Panc1 (cell line): ENCODE results near the gene OGFOD3. TPM values are rescaled to one million over a fixed set of nuclear protein-coding genes. Genes with fewer than 3 reads are reported as not detected.

Source experiments
- ATAC-seq: fragments of 200-7000 bp; cut with Tn5 transposase; 2 replicates; pipeline ENCODE4 v1.9.1; 2020; ENCODE audit warnings: mild to moderate bottlenecking, moderate library complexity
- BruUV-seq: library from RNA; stranded (reverse); fragments of 400-500 nt; replicated peaks from 2 replicates; lab custom pipeline; 2021; lab: Mats Ljungman, UMichigan
- CTCF ChIA-PET: fragments of 300-600 bp; sonication (Branson Sonifier 250); formaldehyde crosslinking; loops from one replicate; lab custom pipeline; 2022; ENCODE audit warnings: antibody characterized with exemption; lab: Charles Lee
- POLR2A ChIA-PET: fragments of 300-600 bp; sonication (Branson Sonifier 250); formaldehyde crosslinking; loops from one replicate; lab custom pipeline; 2022; ENCODE audit warnings: antibody characterized with exemption; lab: Charles Lee
- DNase-seq: peaks from one replicate; pipeline ENCODE4 v3.0.0-alpha.2; 2010; ENCODE audit warnings: low read depth, low spot score
- H3K27ac ChIP-seq: 2 replicates; pipeline ENCODE4 v1.5.1; 2011; ENCODE audit warnings: mild to moderate bottlenecking, low read length, inconsistent platforms
- H3K27me3 ChIP-seq: fragments of 200-500 bp; sonication (Bioruptor generic); 2 replicates; pipeline ENCODE4 v1.6.0; 2014; ENCODE audit warnings: low read length, inconsistent platforms; ENCODE audit not compliant: control insufficient read depth, insufficient read depth
- H3K36me3 ChIP-seq: fragments of 200-500 bp; sonication (Bioruptor generic); 2 replicates; pipeline ENCODE4 v1.5.1; 2014; ENCODE audit warnings: inconsistent platforms, mild to moderate bottlenecking, low read length, moderate library complexity; ENCODE audit not compliant: control insufficient read depth, insufficient read depth
- H3K4me1 ChIP-seq: 2 replicates; pipeline ENCODE4 v1.5.1; 2011; ENCODE audit warnings: inconsistent platforms, mild to moderate bottlenecking, low read length, moderate library complexity; ENCODE audit not compliant: control insufficient read depth, insufficient read depth
- H3K4me3 ChIP-seq, 2 experiments: 2 replicates each; pipeline ENCODE4 v1.5.1; 2011 to 2012; ENCODE audit warnings: low read depth in 2 of 2, low read length in 2 of 2, mild to moderate bottlenecking in 2 of 2, inconsistent platforms in 1 of 2, moderate library complexity in 1 of 2
- H3K9me3 ChIP-seq: fragments of 200-500 bp; sonication (Bioruptor generic); 2 replicates; pipeline ENCODE4 v1.5.1; 2014; ENCODE audit warnings: low read depth, mild to moderate bottlenecking, inconsistent platforms, low read length, moderate library complexity; ENCODE audit not compliant: control insufficient read depth, insufficient read depth
- CTCF ChIP-seq: fragments of 450-650 bp; IDR thresholded peaks from 2 replicates; pipeline ENCODE4 v1.5.1; 2017; ENCODE audit warnings: mild to moderate bottlenecking
- POLR2AphosphoS5 ChIP-seq: IDR thresholded peaks from 2 replicates; pipeline ENCODE4 v1.6.1; 2012; ENCODE audit warnings: mild to moderate bottlenecking, low read depth, low read length, moderate library complexity
- SIN3A ChIP-seq: IDR thresholded peaks from 2 replicates; pipeline ENCODE4 v1.6.1; 2012; ENCODE audit warnings: low read depth, mild to moderate bottlenecking, low read length, moderate library complexity, borderline replicate concordance; ENCODE audit not compliant: insufficient read depth
- TCF7L2 ChIP-seq: IDR thresholded peaks from 2 replicates; pipeline ENCODE4 v1.6.1; 2011; ENCODE audit warnings: mild to moderate bottlenecking, low read depth, low read length, inconsistent platforms
- in situ Hi-C: cut with HindIII; loops from 2 replicates; pipeline ENCODE4 v1.10.0; 2016; ENCODE audit warnings: low sequenced_read_pairs, low pct_unique_long_range_greater_than_20kb
- intact Hi-C: fragments of 100-400 bp; cut with micrococcal nuclease; formaldehyde crosslinking; loops from one replicate; pipeline ENCODE4 v1.10.0; 2022; ENCODE audit not compliant: unreplicated experiment
- total RNA-seq: library from RNA; stranded (reverse); gene quantifications from one replicate; pipeline ENCODE4 v1.2.1, GENCODE V29; 2021; ENCODE audit not compliant: unreplicated experiment
- TF ChIP-seq, protein P1 (sequence below), 2 experiments: IDR thresholded peaks; 2 replicates each; pipeline ENCODE4 v1.6.1; 2011 to 2012; ENCODE audit warnings: low read depth in 2 of 2, control low read depth in 1 of 2, low read length in 1 of 2, mild to moderate bottlenecking in 1 of 2, moderate library complexity in 1 of 2; ENCODE audit not compliant: insufficient read depth in 1 of 2

Gene OGFOD3
- total RNA-seq, 1 experiment from 2014 or later: 53.9 TPM

DNA sequence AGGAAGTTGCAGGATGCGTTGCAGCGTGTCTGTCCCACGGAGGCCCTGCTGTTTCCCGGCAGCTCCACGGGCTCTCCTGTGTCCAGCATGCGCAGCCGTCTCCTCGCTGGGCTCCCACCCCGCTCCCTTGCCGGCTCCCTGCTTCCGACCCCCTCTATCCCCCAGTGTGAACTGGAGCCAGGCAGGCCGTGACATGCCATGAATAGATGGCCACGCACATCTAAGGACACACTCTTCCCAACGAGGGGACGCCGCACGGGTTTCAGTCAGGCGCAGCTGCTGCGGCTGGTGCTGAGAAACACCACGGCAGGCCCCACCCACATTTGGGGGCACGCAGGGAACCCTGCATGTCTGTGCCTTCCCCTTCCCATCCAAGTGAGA, 9.5 kb downstream of the OGFOD3 start:
- DNase-seq: no peak

GRCh38 chr17:82408288-82408937, 10.0 kb downstream of the OGFOD3 start:
- H3K4me3 ChIP-seq: no peak overlapping the region
- intact Hi-C loops (no loop called here), in situ Hi-C loops (no loop called here)
- peaks cover 4% of the 10 kb centered on the region; the same call in 1 of the 2 replicates for H3K4me1 ChIP-seq
- no peaks in the 10 kb centered on the region for H3K9me3 ChIP-seq
- DNase-seq: no peak
- BruUV-seq: no TSS peak
- H3K36me3 ChIP-seq: no peaks in the 10 kb centered on the region
- CTCF ChIA-PET: no interaction called here
- TF ChIP-seq CTCF (no peak), SIN3A (no peak), TCF7L2 (no peak), POLR2AphosphoS5 (no peak)
- TF ChIP-seq, protein P1, sequence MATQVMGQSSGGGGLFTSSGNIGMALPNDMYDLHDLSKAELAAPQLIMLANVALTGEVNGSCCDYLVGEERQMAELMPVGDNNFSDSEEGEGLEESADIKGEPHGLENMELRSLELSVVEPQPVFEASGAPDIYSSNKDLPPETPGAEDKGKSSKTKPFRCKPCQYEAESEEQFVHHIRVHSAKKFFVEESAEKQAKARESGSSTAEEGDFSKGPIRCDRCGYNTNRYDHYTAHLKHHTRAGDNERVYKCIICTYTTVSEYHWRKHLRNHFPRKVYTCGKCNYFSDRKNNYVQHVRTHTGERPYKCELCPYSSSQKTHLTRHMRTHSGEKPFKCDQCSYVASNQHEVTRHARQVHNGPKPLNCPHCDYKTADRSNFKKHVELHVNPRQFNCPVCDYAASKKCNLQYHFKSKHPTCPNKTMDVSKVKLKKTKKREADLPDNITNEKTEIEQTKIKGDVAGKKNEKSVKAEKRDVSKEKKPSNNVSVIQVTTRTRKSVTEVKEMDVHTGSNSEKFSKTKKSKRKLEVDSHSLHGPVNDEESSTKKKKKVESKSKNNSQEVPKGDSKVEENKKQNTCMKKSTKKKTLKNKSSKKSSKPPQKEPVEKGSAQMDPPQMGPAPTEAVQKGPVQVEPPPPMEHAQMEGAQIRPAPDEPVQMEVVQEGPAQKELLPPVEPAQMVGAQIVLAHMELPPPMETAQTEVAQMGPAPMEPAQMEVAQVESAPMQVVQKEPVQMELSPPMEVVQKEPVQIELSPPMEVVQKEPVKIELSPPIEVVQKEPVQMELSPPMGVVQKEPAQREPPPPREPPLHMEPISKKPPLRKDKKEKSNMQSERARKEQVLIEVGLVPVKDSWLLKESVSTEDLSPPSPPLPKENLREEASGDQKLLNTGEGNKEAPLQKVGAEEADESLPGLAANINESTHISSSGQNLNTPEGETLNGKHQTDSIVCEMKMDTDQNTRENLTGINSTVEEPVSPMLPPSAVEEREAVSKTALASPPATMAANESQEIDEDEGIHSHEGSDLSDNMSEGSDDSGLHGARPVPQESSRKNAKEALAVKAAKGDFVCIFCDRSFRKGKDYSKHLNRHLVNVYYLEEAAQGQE (IDR thresholded peaks at IDR 0.05; ENCODE audit: insufficient read depth in 1 of 2, low read depth in 2 of 2, low read length in 1 of 2): no peak
- no peak for ATAC-seq
- H3K27ac ChIP-seq: no peak overlapping the region
- no peaks in the 10 kb centered on the region for H3K27me3 ChIP-seq
- POLR2A ChIA-PET: no interaction called here

More for the DNA sequence above, 9.5 kb downstream of the OGFOD3 start:
- intact Hi-C loops: no loop called here
- H3K4me1 ChIP-seq: peaks cover 4% of the 10 kb centered on the region; the same call in 1 of the 2 replicates
- no TSS peak for BruUV-seq
- no peaks in the 10 kb centered on the region for H3K27me3 ChIP-seq
- H3K9me3 ChIP-seq: no peaks in the 10 kb centered on the region
- H3K27ac ChIP-seq: no peak overlapping the region
- in situ Hi-C loops: no loop called here
- CTCF ChIA-PET: no interaction called here
- POLR2A ChIA-PET: no interaction called here
- TF ChIP-seq SIN3A (no peak), CTCF (no peak), POLR2AphosphoS5 (no peak), TCF7L2 (no peak)
- TF ChIP-seq, protein P1 (IDR thresholded peaks at IDR 0.05; ENCODE audit: insufficient read depth in 1 of 2, low read depth in 2 of 2, low read length in 1 of 2): no peak
- ATAC-seq: no peak
- H3K4me3 ChIP-seq: no peak overlapping the region
- H3K36me3 ChIP-seq: no peaks in the 10 kb centered on the region
